BE2C (cell line): ENCODE measurements around the gene TBC1D22A.

ENCODE experiments used
- DNase-seq: peaks from one replicate; pipeline ENCODE4 v3.0.0-alpha.2; 2020
- H3K27me3 ChIP-seq: fragments of 250-450 bp; sonication (Bioruptor Pico); 2 replicates; pipeline ENCODE4 v1.5.1; 2020; ENCODE audit warnings: mild to moderate bottlenecking
- H3K36me3 ChIP-seq: fragments of 250-450 bp; sonication (Bioruptor Pico); 2 replicates; pipeline ENCODE4 v1.5.1; 2020; ENCODE audit warnings: mild to moderate bottlenecking
- H3K4me1 ChIP-seq: fragments of 250-450 bp; sonication (Bioruptor Pico); 2 replicates; pipeline ENCODE4 v1.5.1; 2020
- H3K4me3 ChIP-seq: 2 replicates; pipeline ENCODE4 v1.5.1; 2011; ENCODE audit warnings: low read depth, low read length
- H3K9me3 ChIP-seq: fragments of 250-450 bp; sonication (Bioruptor Pico); 2 replicates; pipeline ENCODE4 v1.5.1; 2020
- TF ChIP-seq, protein P1 (sequence below): IDR thresholded peaks from 2 replicates; pipeline ENCODE4 v1.5.1; 2012; ENCODE audit warnings: mild to moderate bottlenecking, low read depth, low read length

Gene TBC1D22A

GRCh38 chr22:46894851-46895640 is 132.6 kb downstream of the TBC1D22A start:
- peaks cover 3% of the 10 kb centered on the region; the same call in 1 of the 2 replicates for H3K4me1 ChIP-seq
- no peaks in the 10 kb centered on the region for H3K9me3 ChIP-seq
- TF ChIP-seq, protein P1, sequence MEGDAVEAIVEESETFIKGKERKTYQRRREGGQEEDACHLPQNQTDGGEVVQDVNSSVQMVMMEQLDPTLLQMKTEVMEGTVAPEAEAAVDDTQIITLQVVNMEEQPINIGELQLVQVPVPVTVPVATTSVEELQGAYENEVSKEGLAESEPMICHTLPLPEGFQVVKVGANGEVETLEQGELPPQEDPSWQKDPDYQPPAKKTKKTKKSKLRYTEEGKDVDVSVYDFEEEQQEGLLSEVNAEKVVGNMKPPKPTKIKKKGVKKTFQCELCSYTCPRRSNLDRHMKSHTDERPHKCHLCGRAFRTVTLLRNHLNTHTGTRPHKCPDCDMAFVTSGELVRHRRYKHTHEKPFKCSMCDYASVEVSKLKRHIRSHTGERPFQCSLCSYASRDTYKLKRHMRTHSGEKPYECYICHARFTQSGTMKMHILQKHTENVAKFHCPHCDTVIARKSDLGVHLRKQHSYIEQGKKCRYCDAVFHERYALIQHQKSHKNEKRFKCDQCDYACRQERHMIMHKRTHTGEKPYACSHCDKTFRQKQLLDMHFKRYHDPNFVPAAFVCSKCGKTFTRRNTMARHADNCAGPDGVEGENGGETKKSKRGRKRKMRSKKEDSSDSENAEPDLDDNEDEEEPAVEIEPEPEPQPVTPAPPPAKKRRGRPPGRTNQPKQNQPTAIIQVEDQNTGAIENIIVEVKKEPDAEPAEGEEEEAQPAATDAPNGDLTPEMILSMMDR, result no peak
- DNase-seq, result no peak
- no peaks in the 10 kb centered on the region for H3K27me3 ChIP-seq
- no peaks in the 10 kb centered on the region; the same call in 1 of the 2 replicates for H3K36me3 ChIP-seq
- H3K4me3 ChIP-seq, result no peak overlapping the region

- Histone ChIP-seq H3K4me3 (no peak overlapping the region), H3K27me3 (no peaks in the 10 kb centered on the region), H3K4me1 (peaks cover 3% of the 10 kb centered on the region; the same call in 1 of the 2 replicates), H3K9me3 (no peaks in the 10 kb centered on the region), H3K36me3 (no peaks in the 10 kb centered on the region; the same call in 1 of the 2 replicates)
- TF ChIP-seq, protein P1, result no peak
- DNase-seq, result no peak
These were observed 133.3 kb downstream of the TBC1D22A start for GRCh38 chr22:46895753-46896152.

GRCh38 chr22:46896166-46896565 is 133.7 kb downstream of the TBC1D22A start:
- Histone ChIP-seq H3K4me3 (no peak overlapping the region), H3K4me1 (peaks cover 3% of the 10 kb centered on the region; the same call in 1 of the 2 replicates), H3K27me3 (no peaks in the 10 kb centered on the region), H3K36me3 (no peaks in the 10 kb centered on the region; the same call in 1 of the 2 replicates), H3K9me3 (no peaks in the 10 kb centered on the region)
- TF ChIP-seq, protein P1, result no peak
- no peak for DNase-seq

DNA sequence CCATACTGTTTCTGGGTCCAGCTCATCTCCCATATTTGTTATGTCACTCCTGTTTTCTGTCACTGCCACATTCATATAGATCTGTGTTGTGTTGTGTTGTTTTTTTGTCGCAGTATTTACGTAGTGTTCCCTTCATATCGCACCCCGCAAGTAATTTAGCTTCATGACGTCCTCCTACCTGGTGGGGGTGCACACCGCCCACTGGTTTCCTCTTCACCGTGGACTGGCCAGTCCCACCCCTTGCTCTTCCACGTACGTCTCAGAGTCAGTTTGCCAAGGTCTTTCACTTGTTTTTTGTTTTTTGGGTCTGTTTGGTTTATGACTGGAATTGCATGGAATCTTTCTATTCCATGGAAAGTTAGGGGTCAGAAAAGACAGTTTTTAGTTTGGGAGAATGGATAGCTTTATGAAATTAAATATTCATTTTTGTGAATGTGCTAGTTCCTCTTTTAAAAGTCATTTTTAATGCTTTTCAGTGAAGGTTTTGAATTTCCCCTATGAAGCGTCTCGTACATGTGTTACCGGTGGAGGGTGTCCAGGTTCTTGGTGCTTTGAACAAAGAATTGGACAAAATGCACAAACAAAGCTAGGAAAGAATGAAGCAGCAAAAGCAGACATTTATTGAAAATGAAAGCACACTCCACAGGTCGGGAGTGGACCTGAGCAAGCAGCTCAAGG is 134.3 kb downstream of the TBC1D22A start:
- Histone ChIP-seq H3K27me3 (no peaks in the 10 kb centered on the region), H3K9me3 (no peaks in the 10 kb centered on the region), H3K4me1 (peaks cover 3% of the 10 kb centered on the region; the same call in 1 of the 2 replicates), H3K4me3 (no peak overlapping the region), H3K36me3 (no peaks in the 10 kb centered on the region; the same call in 1 of the 2 replicates)
- no peak for DNase-seq
- TF ChIP-seq, protein P1, result no peak

GRCh38 chr22:46897246-46897623 is 134.8 kb downstream of the TBC1D22A start:
- peaks cover 3% of the 10 kb centered on the region; the same call in 1 of the 2 replicates for H3K4me1 ChIP-seq
- no peaks in the 10 kb centered on the region for H3K27me3 ChIP-seq
- no peak overlapping the region for H3K4me3 ChIP-seq
- no peaks in the 10 kb centered on the region for H3K9me3 ChIP-seq
- DNase-seq, result peak; percentile 63
- no peaks in the 10 kb centered on the region; the same call in 1 of the 2 replicates for H3K36me3 ChIP-seq
- TF ChIP-seq, protein P1, result no peak
